ENCODE results near the gene DNAH9. TPM values are rescaled to one million over a fixed set of nuclear protein-coding genes. Genes with fewer than 3 reads are reported as not detected.

The DNAH9 gene
- total and polyA plus RNA-seq, 4 donors = under 0.01 to 0.09 TPM; not detected in 2

- peaks cover 3 to 11% (median 10%) of the 10 kb centered on the region in 4 donors for H3K4me1 ChIP-seq (ENCODE audit: control insufficient read depth in 4 of 4, insufficient read depth in 4 of 4, low read length in 3 of 4)
- WGBS = 49% methylated on average over 2 of the region's 2 CpGs
These were observed 14.7 kb downstream of the DNAH9 start for GRCh38 chr17:11612956-11613355.

GRCh38 chr17:11618861-11619566 lies 20.7 kb downstream of the DNAH9 start:
- Histone ChIP-seq H3K4me3 (ENCODE audit: low read depth in 1 of 3, low read length in 3 of 3) (no peak overlapping the region), H3K36me3 (ENCODE audit: control insufficient read depth in 4 of 4, insufficient read depth in 3 of 4, low read depth in 1 of 4, low read length in 3 of 4) (no peaks in the 10 kb centered on the region), H3K4me1 (ENCODE audit: control insufficient read depth in 4 of 4, insufficient read depth in 4 of 4, low read length in 3 of 4) (no peaks in the 10 kb centered on the region), H3K27ac (ENCODE audit: low read depth in 1 of 2, low read length in 2 of 2) (no peak overlapping the region), H3K27me3 (ENCODE audit: control insufficient read depth in 4 of 4, insufficient read depth in 4 of 4, low read length in 3 of 4) (no peaks in the 10 kb centered on the region), H3K9me3 (ENCODE audit: control insufficient read depth in 4 of 4, low read length in 3 of 4) (no peaks in the 10 kb centered on the region), H3K9ac (ENCODE audit: low read depth in 1 of 2, low read length in 2 of 2) (no peak overlapping the region)
- TF ChIP-seq HNF4G (IDR thresholded peaks at IDR 0.05) (no peak), REST (IDR thresholded peaks at IDR 0.05) (no peak), GABPA (IDR thresholded peaks at IDR 0.05 in 1 of 2, conservative IDR thresholded peaks at IDR 0.05 in 1 of 2) (no peak), RAD21 (IDR thresholded peaks at IDR 0.05) (no peak), ZBTB33 (IDR thresholded peaks at IDR 0.05) (no peak), SP1 (IDR thresholded peaks at IDR 0.05) (no peak)
- no peak for DNase-seq (ENCODE audit: low spot score)
- 61% methylated on average over 8 of the region's 8 CpGs for WGBS

More at GRCh38 chr17:11612956-11613355, 14.7 kb downstream of the DNAH9 start:
- no peak for DNase-seq (ENCODE audit: low spot score)
- TF ChIP-seq MAX (IDR thresholded peaks at IDR 0.05) (no peak), RAD21 (IDR thresholded peaks at IDR 0.05) (no peak)
- H3K27me3 ChIP-seq (ENCODE audit: control insufficient read depth in 4 of 4, insufficient read depth in 4 of 4, low read length in 3 of 4) = no peaks in the 10 kb centered on the region
- no peaks in the 10 kb centered on the region for H3K36me3 ChIP-seq (ENCODE audit: control insufficient read depth in 4 of 4, insufficient read depth in 3 of 4, low read depth in 1 of 4, low read length in 3 of 4)
- no peak overlapping the region for H3K27ac ChIP-seq (ENCODE audit: low read depth in 1 of 2, low read length in 2 of 2)
- H3K4me3 ChIP-seq (ENCODE audit: low read depth in 1 of 3, low read length in 3 of 3) = no peak overlapping the region
- H3K9ac ChIP-seq (ENCODE audit: low read depth in 1 of 2, low read length in 2 of 2) = no peak overlapping the region
- H3K9me3 ChIP-seq (ENCODE audit: control insufficient read depth in 4 of 4, low read length in 3 of 4) = no peaks in the 10 kb centered on the region

- H3K27me3 ChIP-seq (ENCODE audit: control insufficient read depth in 4 of 4, insufficient read depth in 4 of 4, low read length in 3 of 4) = no peaks in the 10 kb centered on the region
- H3K36me3 ChIP-seq (ENCODE audit: control insufficient read depth in 4 of 4, insufficient read depth in 3 of 4, low read depth in 1 of 4, low read length in 3 of 4) = no peaks in the 10 kb centered on the region
- 80% methylated on average over 5 of the region's 5 CpGs for WGBS
- H3K4me1 ChIP-seq (ENCODE audit: control insufficient read depth in 4 of 4, insufficient read depth in 4 of 4, low read length in 3 of 4) = no peaks in the 10 kb centered on the region
- no peak overlapping the region for H3K9ac ChIP-seq (ENCODE audit: low read depth in 1 of 2, low read length in 2 of 2)
- H3K4me3 ChIP-seq (ENCODE audit: low read depth in 1 of 3, low read length in 3 of 3) = no peak overlapping the region
- no peak for DNase-seq (ENCODE audit: low spot score)
- no peaks in the 10 kb centered on the region for H3K9me3 ChIP-seq (ENCODE audit: control insufficient read depth in 4 of 4, low read length in 3 of 4)
- no peak overlapping the region for H3K27ac ChIP-seq (ENCODE audit: low read depth in 1 of 2, low read length in 2 of 2)
- TF ChIP-seq HNF4A (conservative IDR thresholded peaks at IDR 0.05) (no peak), FOXA2 (IDR thresholded peaks at IDR 0.05) (no peak), HNF4G (IDR thresholded peaks at IDR 0.05) (no peak), EGR1 (IDR thresholded peaks at IDR 0.05; ENCODE audit: low read depth in 2 of 2) (no peak), GABPA (IDR thresholded peaks at IDR 0.05 in 1 of 2, conservative IDR thresholded peaks at IDR 0.05 in 1 of 2) (no peak), JUND (IDR thresholded peaks at IDR 0.05) (no peak), RXRA (IDR thresholded peaks at IDR 0.05) (no peak), RAD21 (IDR thresholded peaks at IDR 0.05) (no peak), ZBTB33 (IDR thresholded peaks at IDR 0.05) (no peak), CTCF (IDR thresholded peaks at IDR 0.05; ENCODE audit: low read depth, low read length, missing input control) (no peak)
These were observed 24.2 kb downstream of the DNAH9 start for GRCh38 chr17:11622492-11622891.

All from liver (tissue), 9 donors.